Osteoblast (primary cell): ENCODE measurements around the gene NFAT5. TPM values are rescaled to one million over a fixed set of nuclear protein-coding genes. Genes with fewer than 3 reads are reported as not detected.

ENCODE experiments used
- DNase-seq: peaks from one replicate; pipeline ENCODE4 v3.0.0; 2011; ENCODE audit warnings: low spot score, mixed read lengths; ENCODE audit not compliant: insufficient read length; ENCODE audit errors: missing footprints
- H2AFZ ChIP-seq: 2 replicates; pipeline ENCODE4 v1.6.0; 2011; ENCODE audit warnings: mild to moderate bottlenecking, low read length
- H3K27ac ChIP-seq: 2 replicates; pipeline ENCODE4 v1.5.1; 2011; ENCODE audit warnings: mild to moderate bottlenecking, low read depth, low read length, moderate library complexity
- H3K27me3 ChIP-seq: 2 replicates; pipeline ENCODE4 v1.6.0; 2012; ENCODE audit warnings: mild to moderate bottlenecking, control low read depth, inconsistent platforms, low read length, moderate library complexity; ENCODE audit not compliant: insufficient read depth
- H3K36me3 ChIP-seq: 2 replicates; pipeline ENCODE4 v1.5.1; 2011; ENCODE audit warnings: mild to moderate bottlenecking, low read length, control low read depth, moderate library complexity; ENCODE audit not compliant: insufficient read depth
- H3K4me1 ChIP-seq: 2 replicates; pipeline ENCODE4 v1.5.1; 2011; ENCODE audit warnings: mild to moderate bottlenecking, low read length, control low read depth, moderate library complexity; ENCODE audit not compliant: insufficient read depth
- H3K4me2 ChIP-seq: 2 replicates; pipeline ENCODE4 v1.6.0; 2011; ENCODE audit warnings: mild to moderate bottlenecking, low read length; ENCODE audit not compliant: insufficient read depth
- H3K4me3 ChIP-seq: fragments of 200-600 bp; sonication (generic); 3 replicates; pipeline ENCODE4 v1.5.1; 2012; ENCODE audit warnings: mild to moderate bottlenecking, low read length, inconsistent platforms; ENCODE audit not compliant: insufficient read depth
- H3K79me2 ChIP-seq: 2 replicates; pipeline ENCODE4 v1.6.0; 2012; ENCODE audit warnings: mild to moderate bottlenecking, low read length, control low read depth, inconsistent platforms; ENCODE audit not compliant: insufficient read depth
- H3K9me3 ChIP-seq: 2 replicates; pipeline ENCODE4 v1.5.1; 2011; ENCODE audit warnings: low read depth, low read length, control low read depth
- H4K20me1 ChIP-seq: 2 replicates; pipeline ENCODE4 v1.6.0; 2012; ENCODE audit warnings: mild to moderate bottlenecking, low read length, control low read depth; ENCODE audit not compliant: insufficient read depth
- total RNA-seq: library from RNA; depleted of rRNA; stranded (reverse); fragments of >200 nt; gene quantifications from 2 replicates; pipeline ENCODE4 v1.2.3, GENCODE V29; 2012
- TF ChIP-seq, protein P1 (sequence below): IDR thresholded peaks from 2 replicates; pipeline ENCODE4 v1.5.1; 2011; ENCODE audit warnings: mild to moderate bottlenecking, low read depth, low read length, moderate library complexity; ENCODE audit errors: extremely low read depth

The NFAT5 gene
- total RNA-seq, 1 donor: 29.3 TPM

DNA sequence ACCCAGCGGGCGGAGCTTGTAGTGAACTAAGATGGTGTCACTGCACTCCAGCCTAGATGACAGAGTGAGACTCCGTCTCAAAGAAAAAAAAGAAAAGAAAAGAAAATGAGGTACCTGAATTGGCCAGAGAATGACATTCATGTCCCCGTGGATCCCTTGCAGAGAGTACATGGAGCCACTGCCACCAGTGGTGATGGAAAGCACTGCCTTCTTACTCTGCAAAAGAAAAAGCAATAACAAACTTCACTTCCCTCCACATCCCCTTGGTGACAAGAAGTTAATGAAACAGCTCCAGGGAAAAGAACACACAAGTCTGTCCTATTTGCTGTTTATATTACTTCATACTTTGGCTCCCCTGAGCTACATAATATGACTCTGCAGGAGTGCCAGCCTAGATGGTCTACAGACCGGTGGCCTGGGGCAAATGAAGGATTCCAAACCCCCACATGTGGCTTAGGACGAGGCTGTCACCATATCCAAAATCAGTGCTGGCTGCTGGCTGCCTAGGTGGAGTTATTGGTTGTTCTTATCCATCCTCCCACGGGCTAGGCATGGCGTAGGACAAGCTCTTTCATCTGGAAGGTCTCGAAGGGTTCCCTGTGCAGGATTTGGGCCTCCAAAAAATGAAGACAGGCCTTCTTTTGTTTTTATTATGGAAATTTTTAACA is 147.3 kb downstream of the NFAT5 start:
- Histone ChIP-seq H4K20me1 (peaks cover 2% of the 10 kb centered on the region), H3K36me3 (peaks cover 73% of the 10 kb centered on the region), H3K4me2 (no peak overlapping the region)

DNA sequence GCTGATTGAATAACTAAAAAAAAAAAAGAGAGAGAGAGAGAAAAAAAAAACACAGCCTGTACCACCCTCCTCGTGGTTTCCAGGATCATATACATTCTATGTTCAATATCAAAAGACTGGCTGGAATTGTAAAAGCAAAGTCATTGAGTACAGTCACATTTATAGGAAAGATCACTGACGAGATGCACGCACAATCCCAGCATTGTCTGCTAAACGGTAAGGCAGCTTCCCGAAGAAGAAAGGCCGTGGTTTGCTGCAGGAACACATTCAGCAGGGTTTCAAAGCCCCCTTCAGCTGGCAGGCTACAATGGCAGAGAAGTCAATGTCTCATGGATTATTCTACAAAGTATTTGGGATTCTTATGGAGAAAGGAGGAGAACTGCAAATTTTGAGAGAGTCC is 151.3 kb downstream of the NFAT5 start:
- H3K4me2 ChIP-seq: no peak overlapping the region
- H3K36me3 ChIP-seq: peaks cover 70% of the 10 kb centered on the region
- H4K20me1 ChIP-seq: peaks cover 4% of the 10 kb centered on the region
- no peak for DNase-seq
- H2AFZ ChIP-seq: no peak overlapping the region
- peaks cover 38% of the 10 kb centered on the region for H3K79me2 ChIP-seq
- TF ChIP-seq, protein P1, sequence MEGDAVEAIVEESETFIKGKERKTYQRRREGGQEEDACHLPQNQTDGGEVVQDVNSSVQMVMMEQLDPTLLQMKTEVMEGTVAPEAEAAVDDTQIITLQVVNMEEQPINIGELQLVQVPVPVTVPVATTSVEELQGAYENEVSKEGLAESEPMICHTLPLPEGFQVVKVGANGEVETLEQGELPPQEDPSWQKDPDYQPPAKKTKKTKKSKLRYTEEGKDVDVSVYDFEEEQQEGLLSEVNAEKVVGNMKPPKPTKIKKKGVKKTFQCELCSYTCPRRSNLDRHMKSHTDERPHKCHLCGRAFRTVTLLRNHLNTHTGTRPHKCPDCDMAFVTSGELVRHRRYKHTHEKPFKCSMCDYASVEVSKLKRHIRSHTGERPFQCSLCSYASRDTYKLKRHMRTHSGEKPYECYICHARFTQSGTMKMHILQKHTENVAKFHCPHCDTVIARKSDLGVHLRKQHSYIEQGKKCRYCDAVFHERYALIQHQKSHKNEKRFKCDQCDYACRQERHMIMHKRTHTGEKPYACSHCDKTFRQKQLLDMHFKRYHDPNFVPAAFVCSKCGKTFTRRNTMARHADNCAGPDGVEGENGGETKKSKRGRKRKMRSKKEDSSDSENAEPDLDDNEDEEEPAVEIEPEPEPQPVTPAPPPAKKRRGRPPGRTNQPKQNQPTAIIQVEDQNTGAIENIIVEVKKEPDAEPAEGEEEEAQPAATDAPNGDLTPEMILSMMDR: no peak
- H3K27me3 ChIP-seq: no peaks in the 10 kb centered on the region
- H3K9me3 ChIP-seq: no peaks in the 10 kb centered on the region
- no peak overlapping the region for H3K4me3 ChIP-seq
- H3K4me1 ChIP-seq: peaks cover 4% of the 10 kb centered on the region
- no peak overlapping the region for H3K27ac ChIP-seq

More for the DNA sequence above, 147.3 kb downstream of the NFAT5 start:
- DNase-seq: no peak
- Histone ChIP-seq H3K27me3 (no peaks in the 10 kb centered on the region), H2AFZ (no peak overlapping the region), H3K27ac (no peak overlapping the region), H3K79me2 (peaks cover 7% of the 10 kb centered on the region), H3K4me1 (peaks cover 24% of the 10 kb centered on the region), H3K9me3 (no peaks in the 10 kb centered on the region), H3K4me3 (no peak overlapping the region)
- TF ChIP-seq, protein P1: no peak

DNA sequence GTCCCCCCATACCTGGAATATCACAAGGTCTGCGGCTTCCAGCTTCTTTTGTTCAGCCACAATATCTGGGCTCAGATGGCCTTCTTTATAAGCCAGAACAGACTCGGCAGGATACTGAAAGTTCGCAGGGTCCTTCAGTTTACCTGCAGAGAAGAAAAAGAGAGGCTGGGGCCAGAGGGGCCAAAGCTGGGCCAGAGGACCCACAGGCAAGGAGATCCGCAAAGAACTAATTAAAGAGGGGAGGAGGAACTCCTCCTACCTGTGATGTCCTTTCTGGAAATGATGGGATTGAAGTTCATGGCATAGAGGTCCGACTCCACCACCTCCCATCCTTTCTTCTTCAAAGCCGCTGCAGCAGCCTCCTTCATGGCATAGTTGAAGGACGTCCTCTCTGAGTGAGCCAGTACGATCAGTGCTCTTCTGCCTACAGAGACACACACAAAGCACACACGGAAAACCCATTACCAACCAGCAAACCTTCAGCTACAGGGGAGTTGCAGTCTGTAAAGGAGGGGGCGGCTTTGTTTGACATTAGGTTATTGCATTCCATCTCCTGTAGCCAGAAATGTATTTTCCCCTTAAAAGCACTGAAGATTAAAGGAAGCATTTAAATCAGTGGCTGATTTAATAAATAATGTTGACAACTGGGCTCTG is 152.5 kb downstream of the NFAT5 start:
- H3K4me1 ChIP-seq: no peaks in the 10 kb centered on the region
- no peaks in the 10 kb centered on the region for H3K27me3 ChIP-seq
- TF ChIP-seq, protein P1: no peak
- peaks cover 62% of the 10 kb centered on the region for H3K36me3 ChIP-seq
- no peak overlapping the region for H3K27ac ChIP-seq
- no peaks in the 10 kb centered on the region for H3K9me3 ChIP-seq
- no peak overlapping the region for H3K4me2 ChIP-seq
- no peak overlapping the region for H2AFZ ChIP-seq
- no peak overlapping the region for H3K4me3 ChIP-seq
- H3K79me2 ChIP-seq: peaks cover 45% of the 10 kb centered on the region
- H4K20me1 ChIP-seq: peaks cover 4% of the 10 kb centered on the region
- no peak for DNase-seq

DNA sequence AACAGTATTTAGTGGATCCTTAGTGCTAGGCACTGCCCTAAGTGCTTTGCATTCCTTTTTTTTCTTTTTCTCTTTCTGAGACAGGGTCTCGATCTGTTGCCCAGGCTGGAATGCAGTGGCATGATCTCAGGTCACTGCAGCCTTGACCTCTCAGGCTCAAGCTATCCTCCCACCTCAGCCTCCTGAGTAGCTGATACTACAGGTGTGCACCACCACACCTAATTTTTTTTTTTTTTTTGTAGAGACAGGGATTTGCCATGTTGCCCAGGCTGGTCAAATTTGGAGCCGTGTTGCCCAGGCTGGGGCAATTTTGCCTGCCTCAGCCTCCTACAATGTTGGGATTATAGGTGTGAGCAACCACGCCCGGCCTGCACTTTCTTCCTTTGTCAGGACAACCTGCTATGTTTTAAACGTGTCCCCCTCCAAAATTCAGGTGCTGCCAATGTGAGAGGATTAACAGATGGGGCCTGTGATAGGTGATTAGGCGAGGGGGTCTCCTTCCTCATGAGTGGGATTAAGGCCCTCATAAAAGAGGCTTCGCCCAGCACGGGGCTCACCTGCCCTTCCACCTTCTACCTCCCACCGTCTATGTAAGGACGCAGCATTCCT is 155.2 kb downstream of the NFAT5 start:
- H4K20me1 ChIP-seq: peaks cover 7% of the 10 kb centered on the region
- H3K4me3 ChIP-seq: no peak overlapping the region
- TF ChIP-seq, protein P1: no peak
- no peaks in the 10 kb centered on the region for H3K27me3 ChIP-seq
- H2AFZ ChIP-seq: no peak overlapping the region
- no peak for DNase-seq
- peaks cover 69% of the 10 kb centered on the region for H3K79me2 ChIP-seq
- peaks cover 46% of the 10 kb centered on the region for H3K36me3 ChIP-seq
- no peaks in the 10 kb centered on the region for H3K9me3 ChIP-seq
- peaks cover 18% of the 10 kb centered on the region for H3K4me1 ChIP-seq
- no peak overlapping the region for H3K4me2 ChIP-seq
- no peak overlapping the region for H3K27ac ChIP-seq
